ENCODE results near the gene RASSF4.

The RASSF4 gene

GRCh38 chr10:44959247-44960087, at the start of gene RASSF4:
RASSF4 (plus strand) TSS chr10:44959802; CDS start chr10:44970203, 10,401 bp downstream.
- peak; percentile 100 for ATAC-seq

- no peak for ATAC-seq
These were observed 49.7 kb upstream of the RASSF4 start for GRCh38 chr10:44909910-44910309.

GRCh38 chr10:44910602-44911001, 49.0 kb upstream of the RASSF4 start:
- no peak for ATAC-seq

- no peak for ATAC-seq
These were observed 48.5 kb upstream of the RASSF4 start, which contains the start of gene TMEM72 for GRCh38 chr10:44911081-44911540. TMEM72 (plus strand) TSS chr10:44911337; CDS start chr10:44911513, 176 bp downstream.

DNA sequence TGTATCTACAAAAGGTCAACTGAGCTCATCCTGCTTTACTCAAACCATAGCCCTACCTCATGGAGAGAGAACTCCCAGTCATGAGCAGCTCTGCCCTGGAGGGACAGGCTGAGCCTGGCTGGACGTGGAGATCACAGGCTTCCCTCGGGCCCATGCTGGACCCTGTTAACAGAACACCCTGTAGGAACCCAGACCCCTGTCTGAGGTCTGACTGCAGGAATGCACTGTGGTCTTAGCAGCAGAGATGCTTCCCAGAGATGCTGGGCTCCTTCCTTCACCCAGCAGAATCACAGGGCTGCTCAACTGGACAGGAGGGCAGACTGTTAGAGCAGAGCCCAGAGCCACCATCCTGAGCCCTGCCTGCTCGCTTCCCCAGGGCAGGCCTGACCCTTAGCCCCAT, 47.7 kb upstream of the RASSF4 start:
- no peak for ATAC-seq

- peak in 1 of 2 donors; percentile 25 for ATAC-seq
These were observed 46.1 kb upstream of the RASSF4 start for GRCh38 chr10:44913350-44914081.

DNA sequence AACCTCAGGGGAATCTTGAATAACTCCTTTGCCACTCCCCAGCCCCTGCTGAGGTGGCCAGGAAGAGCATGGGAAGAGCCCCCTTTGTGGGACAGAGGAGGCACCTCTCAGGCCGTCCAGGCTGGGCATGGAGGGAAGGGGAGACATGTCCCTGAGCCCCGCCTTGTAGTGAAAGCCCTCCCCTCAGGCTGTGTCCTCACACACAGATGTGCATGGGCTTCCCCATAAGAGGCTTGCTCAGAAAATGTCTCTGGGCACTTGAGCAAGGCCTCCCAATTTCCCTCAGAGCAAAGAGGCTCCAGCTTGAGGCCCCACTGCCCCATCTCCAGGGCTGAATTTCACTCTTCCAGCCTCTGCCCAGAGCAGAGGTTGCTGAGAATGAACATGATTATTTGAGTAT, 44.7 kb upstream of the RASSF4 start:
- no peak for ATAC-seq

GRCh38 chr10:44916429-44916828, 43.2 kb upstream of the RASSF4 start:
- ATAC-seq: no peak

DNA sequence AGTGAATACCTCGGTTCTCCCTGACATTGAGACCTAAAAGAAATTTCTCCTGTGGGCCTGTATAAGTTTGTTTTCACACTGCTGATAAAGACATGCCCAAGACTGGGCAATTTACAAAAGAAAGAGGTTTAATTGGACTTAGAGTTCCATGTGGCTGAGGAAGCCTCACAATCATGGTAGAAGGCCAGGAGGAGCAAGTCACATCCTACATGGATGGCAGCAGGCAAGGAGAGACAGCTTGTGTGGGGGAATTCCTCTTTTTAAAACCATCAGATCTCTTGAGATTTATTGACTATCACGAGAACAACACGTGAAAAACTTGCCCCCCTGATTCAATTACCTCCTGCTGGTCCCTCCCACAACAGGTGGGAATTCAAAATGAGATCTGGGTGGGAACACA, 41.8 kb upstream of the RASSF4 start:
- ATAC-seq: no peak

DNA sequence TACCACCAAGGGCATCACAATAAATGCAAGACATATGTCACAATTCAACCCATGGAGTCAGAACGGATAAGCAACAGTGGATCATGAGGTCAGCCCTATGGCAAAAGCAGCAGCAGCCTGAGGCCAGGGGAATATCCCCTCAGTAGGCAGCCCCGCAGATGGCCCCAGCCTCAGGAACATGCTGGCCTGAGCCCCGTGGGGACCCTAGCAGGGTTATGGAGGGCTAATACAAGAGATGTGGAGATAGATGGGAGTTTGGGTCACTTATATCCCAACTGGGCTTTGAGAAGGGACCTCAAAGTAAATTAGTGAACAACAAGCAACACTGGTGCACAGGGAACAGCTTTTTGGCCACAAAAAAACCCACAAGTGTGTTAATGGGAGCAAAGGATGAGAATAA, 39.4 kb upstream of the RASSF4 start:
- no peak for ATAC-seq

- ATAC-seq: no peak
These were observed 38.5 kb upstream of the RASSF4 start for GRCh38 chr10:44921061-44921460.

DNA sequence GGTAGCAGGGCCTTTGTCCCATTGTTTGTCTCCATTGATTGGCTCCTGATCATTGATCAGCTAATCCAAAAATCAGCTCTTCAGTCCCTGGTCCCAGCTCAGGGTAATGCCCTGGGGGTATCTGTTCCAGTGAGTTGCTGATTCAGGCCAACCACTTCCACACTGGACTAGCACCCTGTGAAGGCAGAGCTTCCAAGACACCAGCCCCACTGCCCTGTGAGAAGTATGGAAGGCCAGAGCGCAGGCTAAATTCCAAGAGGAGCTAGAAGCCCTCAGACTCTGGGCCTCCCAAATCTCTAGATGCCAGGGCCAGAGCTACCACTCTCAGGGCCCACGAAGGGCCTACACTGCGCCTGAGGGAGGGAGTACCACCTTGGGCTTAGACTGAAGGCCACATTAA, 38.1 kb upstream of the RASSF4 start:
- no peak for ATAC-seq

GRCh38 chr10:44922021-44922420, 37.6 kb upstream of the RASSF4 start:
- ATAC-seq: no peak

- ATAC-seq: no peak
These were observed 36.6 kb upstream of the RASSF4 start for GRCh38 chr10:44922796-44923545.

- no peak for ATAC-seq
These were observed 36.0 kb upstream of the RASSF4 start for GRCh38 chr10:44923611-44924010.

DNA sequence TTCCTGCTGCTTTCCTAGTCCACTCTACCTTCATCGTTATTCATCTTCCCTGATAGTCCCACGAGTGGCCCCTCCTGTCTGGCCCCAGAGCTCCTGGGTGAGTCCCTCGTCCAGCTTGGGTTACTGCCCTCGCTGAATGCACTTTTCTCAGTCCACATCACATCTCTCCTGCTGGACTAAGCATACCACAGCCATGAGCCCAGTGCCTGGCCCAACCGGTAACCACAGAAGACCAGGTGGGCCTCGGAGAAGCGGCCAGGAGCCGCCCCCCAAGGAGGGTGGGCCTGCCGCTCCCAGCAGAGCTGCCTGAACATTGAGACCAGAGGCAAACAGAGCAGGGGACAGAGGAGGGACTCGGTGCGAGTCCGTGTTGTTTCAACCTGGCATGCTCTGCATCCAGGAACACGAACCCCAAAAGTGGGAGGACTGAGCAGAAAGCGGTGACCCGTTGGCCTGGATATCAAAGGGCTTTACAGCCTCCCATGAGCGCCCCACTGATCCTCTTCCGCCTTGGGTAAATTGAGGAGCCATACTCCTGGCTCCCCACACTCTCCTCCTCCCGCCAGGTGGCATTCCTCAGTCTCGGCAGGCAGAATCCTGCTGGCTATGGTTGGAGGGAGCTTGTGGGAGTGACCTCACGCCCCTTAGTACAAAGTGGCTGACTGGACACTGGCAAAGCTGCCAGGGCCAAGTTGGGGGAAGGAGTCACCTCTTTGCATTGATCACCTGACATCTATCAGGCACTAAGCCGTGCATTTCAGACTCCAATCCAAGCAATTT, 35.2 kb upstream of the RASSF4 start:
- no peak for ATAC-seq

DNA sequence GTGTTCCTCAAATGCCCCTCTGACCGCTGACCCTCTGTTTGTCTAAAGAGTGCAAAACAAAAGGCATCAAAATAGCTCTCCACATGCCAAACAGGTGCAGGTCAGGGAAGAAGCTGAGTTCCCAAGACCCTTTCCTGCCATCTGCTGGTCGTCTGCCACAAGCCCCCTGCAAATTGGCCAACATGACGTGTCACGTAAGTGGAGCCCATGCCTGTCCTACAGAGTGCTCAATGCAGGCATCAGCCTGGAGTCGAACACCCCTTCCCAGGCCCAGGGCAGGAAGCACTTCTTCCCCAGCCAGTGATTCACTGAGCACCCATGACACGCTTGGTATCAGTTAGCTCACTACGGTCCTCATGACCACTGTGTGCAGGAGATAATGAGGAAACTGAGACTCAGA, 34.4 kb upstream of the RASSF4 start:
- no peak for ATAC-seq

GRCh38 chr10:44925811-44926750, 33.5 kb upstream of the RASSF4 start:
- ATAC-seq: no peak

GRCh38 chr10:44926751-44927351, 32.8 kb upstream of the RASSF4 start:
- ATAC-seq: no peak

DNA sequence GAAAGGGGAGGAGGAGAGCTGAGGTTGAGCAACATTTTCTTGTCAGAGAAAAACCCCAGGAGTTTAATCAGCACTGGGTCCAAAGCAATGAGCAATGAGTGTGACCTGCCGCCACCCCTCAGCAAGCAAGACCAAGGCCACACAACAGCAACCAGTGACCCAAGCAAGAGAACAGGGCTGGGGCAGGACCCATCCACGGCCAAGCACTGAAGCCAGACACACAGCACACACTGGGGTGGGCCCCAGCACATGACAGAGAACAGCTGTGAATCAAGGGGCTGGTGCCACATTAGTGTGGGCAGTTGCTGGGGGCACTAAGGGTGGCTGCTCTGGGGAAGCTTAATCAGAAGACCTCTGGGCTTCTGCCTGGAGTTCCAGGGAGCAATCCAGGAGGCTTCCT, 32.2 kb upstream of the RASSF4 start:
- no peak for ATAC-seq

GRCh38 chr10:44928462-44928861, 31.1 kb upstream of the RASSF4 start:
- no peak for ATAC-seq

Measured in activated CD4-positive, CD25-positive, alpha-beta regulatory T cell treated with anti-CD3 and anti-CD28 coated beads, Interleukin-2, amount 50 U/mL, for 24 hours (primary cell).